Myocyte (in vitro differentiated cells): ENCODE measurements around the gene CTSW. TPM values are rescaled to one million over a fixed set of nuclear protein-coding genes. Genes with fewer than 3 reads are reported as not detected.

ENCODE experiments used
- DNase-seq: peaks from one replicate; pipeline ENCODE4 v3.0.0-alpha.2; 2012; ENCODE audit warnings: low read depth
- total RNA-seq: library from RNA; depleted of rRNA; stranded (reverse); fragments of >200 nt; gene quantifications from 2 replicates; pipeline ENCODE4 v1.2.3, GENCODE V29; 2014

CTSW gene
- total RNA-seq, 1 donor from 2014 or later, result not detected

DNA sequence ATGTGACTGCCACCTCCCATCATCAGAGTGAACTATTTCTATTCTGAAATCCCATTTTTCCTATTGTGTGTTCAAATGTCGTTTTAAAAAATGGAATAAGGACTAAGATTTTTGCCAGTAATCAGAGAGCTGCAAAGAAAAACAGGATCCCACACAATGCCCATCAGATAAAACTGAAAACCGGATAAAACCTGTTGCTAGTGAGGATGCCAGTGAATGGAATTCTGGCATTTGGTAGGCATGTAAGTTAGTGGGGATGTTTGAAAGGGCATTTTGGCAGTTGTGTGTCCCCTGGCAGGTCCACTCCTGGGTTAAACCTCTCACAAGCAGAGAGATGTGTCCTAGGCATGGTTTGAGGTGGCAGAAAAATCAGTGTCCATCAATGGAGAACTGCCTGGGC is 45.8 kb downstream of the CTSW start:
- no peak for DNase-seq

DNA sequence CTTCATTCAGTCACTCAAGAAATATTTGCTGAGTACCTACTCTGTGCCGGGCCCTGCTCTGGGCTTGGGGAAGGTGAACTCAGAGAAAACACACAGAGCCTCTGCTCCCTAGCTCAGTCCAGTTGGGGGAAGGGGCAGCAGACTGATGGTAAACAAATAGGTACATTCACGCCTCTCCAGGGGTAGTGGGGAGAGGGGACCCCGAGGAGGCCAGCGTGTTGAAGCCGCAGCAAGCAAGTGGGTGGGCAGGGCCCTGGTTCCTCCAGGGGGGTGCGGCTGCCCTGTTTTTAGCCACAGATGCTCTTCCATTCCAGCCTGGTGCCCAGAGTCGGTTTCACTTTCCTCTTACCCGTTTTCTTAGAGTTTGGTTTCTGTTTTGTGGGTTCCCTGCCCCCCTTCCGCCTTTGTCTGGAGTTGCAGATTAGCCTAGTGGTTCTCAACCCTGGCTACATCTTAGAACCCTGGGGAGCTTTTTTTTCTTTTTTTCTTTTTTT is 48.3 kb downstream of the CTSW start:
- no peak for DNase-seq

DNA sequence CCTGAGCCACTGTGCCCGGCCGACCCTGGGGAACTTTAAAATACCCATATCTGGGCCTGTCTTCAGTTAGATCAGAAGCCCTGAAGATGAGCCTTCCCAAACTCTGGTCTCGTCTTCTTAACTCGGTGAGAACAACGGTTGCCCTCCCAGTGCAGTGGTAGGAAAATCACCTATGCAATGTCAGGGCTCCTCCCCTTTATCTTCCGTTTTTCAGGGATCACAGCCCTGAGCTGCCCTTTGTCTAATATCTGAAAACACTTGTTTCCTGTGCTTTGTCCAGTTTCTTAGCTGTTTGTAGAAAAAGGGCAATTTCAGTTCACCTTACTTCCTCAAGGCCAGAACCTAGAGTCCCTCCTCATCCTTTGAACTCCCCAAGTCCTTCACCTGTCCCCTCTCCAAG is 49.0 kb downstream of the CTSW start:
- no peak for DNase-seq

DNA sequence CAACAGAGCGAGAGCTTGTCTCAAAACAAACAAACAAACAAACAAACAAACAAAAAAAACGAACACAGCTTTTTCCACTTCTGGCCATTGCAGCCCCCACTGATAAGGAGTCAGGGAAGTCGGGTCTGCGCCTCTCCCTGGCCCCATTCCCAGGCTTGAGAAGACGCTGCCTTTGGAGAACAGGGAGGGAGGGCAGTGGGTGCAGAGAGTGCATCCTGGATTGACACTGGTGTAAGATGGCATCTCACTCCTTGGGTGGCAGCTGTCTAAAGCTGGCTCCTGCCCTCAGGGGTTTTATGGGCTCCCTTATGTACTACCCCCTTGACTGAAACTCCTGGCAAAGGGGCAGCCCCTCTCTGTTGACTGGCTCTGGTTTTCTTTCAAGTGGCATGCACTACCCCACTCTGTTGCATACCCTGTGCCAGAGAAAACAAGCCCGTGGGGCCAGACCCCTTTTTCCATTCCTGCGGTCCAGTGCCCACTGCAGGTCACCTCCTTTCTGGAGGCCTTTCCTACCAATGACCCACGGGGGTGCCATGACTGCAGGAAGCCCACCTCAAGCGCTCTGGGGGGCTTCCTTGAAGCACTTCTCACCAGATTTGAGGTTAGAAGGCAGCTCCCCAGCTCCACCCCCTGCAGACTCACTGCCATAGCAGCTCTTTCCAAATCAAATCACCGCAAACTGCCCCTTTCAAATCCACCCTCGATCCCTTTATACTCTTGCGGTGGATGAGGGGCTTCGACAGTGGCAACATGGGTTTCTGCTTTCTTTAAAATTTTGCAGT is 52.3 kb downstream of the CTSW start:
- DNase-seq, result no peak

DNA sequence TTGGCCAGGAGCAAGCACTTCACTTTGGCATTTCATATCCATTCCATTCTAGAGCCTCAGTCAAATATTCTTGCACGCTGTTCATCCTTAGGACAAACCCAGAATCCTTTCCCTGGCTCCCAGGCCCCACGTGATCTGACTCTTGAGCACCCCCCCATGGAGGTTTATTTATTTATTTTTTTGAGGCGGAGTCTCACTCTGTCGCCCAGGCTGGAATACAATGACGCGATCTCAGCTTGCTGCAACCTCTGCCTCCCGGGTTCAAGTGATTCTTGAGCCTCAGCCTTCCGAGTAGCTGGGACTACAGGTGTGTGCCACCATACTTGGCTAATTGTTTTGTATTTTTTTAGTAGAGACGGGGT is 52.9 kb downstream of the CTSW start:
- DNase-seq, result no peak

Other genes with a start within 250 kb of the CTSW start
- 19.7 and 42.6 TPM in 2 replicates for gene SIPA1, start 241.7 kb upstream of the CTSW start, total RNA-seq
- gene RELA, start 216.9 kb upstream of the CTSW start, total RNA-seq, result 32.8 and 37.1 TPM in 2 replicates
- 37.8 and 43.2 TPM in 2 replicates for gene KAT5, start 167.6 kb upstream of the CTSW start, total RNA-seq
- gene RNASEH2C, start 159.0 kb upstream of the CTSW start, total RNA-seq, result 37.1 and 83.3 TPM in 2 replicates
- 9.8 and 10.2 TPM in 2 replicates for gene AP5B1, start 98.9 kb upstream of the CTSW start, total RNA-seq
- gene OVOL1, start 92.8 kb upstream of the CTSW start, total RNA-seq, result not detected in 2 replicates
- 0.36 and 0.40 TPM in 2 replicates for gene SNX32, start 45.9 kb upstream of the CTSW start, total RNA-seq
- gene CFL1, start 21.7 kb upstream of the CTSW start, total RNA-seq, result 748 and 837 TPM in 2 replicates
- 46.8 and 47.6 TPM in 2 replicates for gene MUS81, start 19.4 kb upstream of the CTSW start, total RNA-seq
- gene EFEMP2, start 7.0 kb upstream of the CTSW start, total RNA-seq, result 124 and 141 TPM in 2 replicates
- gene FIBP, start 8.6 kb downstream of the CTSW start, total RNA-seq, result 92.4 and 103 TPM in 2 replicates
- gene CCDC85B, start 10.8 kb downstream of the CTSW start, total RNA-seq, result 76.4 and 102 TPM in 2 replicates
- 7.5 and 11.6 TPM in 2 replicates for gene FOSL1, start 20.6 kb downstream of the CTSW start, total RNA-seq
- gene C11orf68, start 39.2 kb downstream of the CTSW start, total RNA-seq, result 30.5 and 36.2 TPM in 2 replicates
- gene DRAP1, start 39.6 kb downstream of the CTSW start, total RNA-seq, result 133 and 165 TPM in 2 replicates
- gene TSGA10IP, start 65.6 kb downstream of the CTSW start, total RNA-seq, result not detected in 2 replicates
- 32.3 and 39.2 TPM in 2 replicates for gene SART1, start 81.9 kb downstream of the CTSW start, total RNA-seq
- 39.4 and 41.3 TPM in 2 replicates for gene EIF1AD, start 122.3 kb downstream of the CTSW start, total RNA-seq
- 59.3 and 67.2 TPM in 2 replicates for gene BANF1, start 122.7 kb downstream of the CTSW start, total RNA-seq
- gene CST6, start 132.2 kb downstream of the CTSW start, total RNA-seq, result 1.9 TPM in 1 of 2 replicates, not detected in the other
- not detected in 2 replicates for gene CATSPER1, start 146.6 kb downstream of the CTSW start, total RNA-seq
- not detected in 2 replicates for gene GAL3ST3, start 169.3 kb downstream of the CTSW start, total RNA-seq
- gene SF3B2, start 172.5 kb downstream of the CTSW start, total RNA-seq, result 115 and 134 TPM in 2 replicates
- 25.4 and 26.6 TPM in 2 replicates for gene PACS1, start 190.4 kb downstream of the CTSW start, total RNA-seq